Thoracic aorta (tissue), 2 donors: ENCODE data around the gene TMTC2. TPM values are rescaled to one million over a fixed set of nuclear protein-coding genes. Genes with fewer than 3 reads are reported as not detected.

Source experiments
- ATAC-seq: fragments of 150-250 bp; one replicate; pipeline ENCODE4 v1.8.0; 2017; ENCODE audit warnings: low read depth; ENCODE audit not compliant: insufficient number of reproducible peaks, low FRiP score
- DNase-seq: peaks from one replicate; pipeline ENCODE4 v3.0.0-alpha.2; 2020; ENCODE audit warnings: low spot score
- H3K27ac ChIP-seq, 2 donors: fragments of 200-600 bp; sonication (generic); 1 replicate in 1 of 2; 2 replicates in 1 of 2; pipeline ENCODE4 v1.5.1; 2016; ENCODE audit warnings: mild to moderate bottlenecking in 2 of 2, moderate library complexity in 2 of 2
- H3K27me3 ChIP-seq: fragments of 200-600 bp; sonication (generic); replicated peaks from 2 replicates; pipeline ENCODE4 v1.6.0; 2016; ENCODE audit warnings: mild to moderate bottlenecking; ENCODE audit not compliant: insufficient read depth
- H3K36me3 ChIP-seq: fragments of 200-600 bp; sonication (generic); one replicate; pipeline ENCODE4 v1.5.1; 2016
- H3K4me1 ChIP-seq, 2 donors: fragments of 200-600 bp; sonication (generic); 1 replicate in 1 of 2; 2 replicates in 1 of 2; pipeline versions ENCODE4 v1.5.1 to v1.6.0; 2016; ENCODE audit warnings: low read depth in 2 of 2, mild to moderate bottlenecking in 1 of 2; ENCODE audit not compliant: control insufficient read depth in 1 of 2
- H3K4me3 ChIP-seq: fragments of 200-600 bp; sonication (generic); 2 replicates; pipeline ENCODE4 v1.5.1; 2016; ENCODE audit warnings: mild to moderate bottlenecking
- H3K9me3 ChIP-seq: fragments of 200-600 bp; sonication (generic); 2 replicates; pipeline ENCODE4 v1.5.1; 2016
- total RNA-seq, 2 donors: library from RNA; depleted of rRNA; stranded (reverse); fragments of >200 nt; gene quantifications; one replicate each; pipeline versions ENCODE4 v1.1.0 to v1.2.3, GENCODE V29; 2016
- TF ChIP-seq, protein P1 (sequence below): fragments of 200-600 bp; sonication (generic); IDR thresholded peaks from one replicate; pipeline ENCODE4 v1.5.1; 2019; ENCODE audit warnings: antibody characterized with exemption

The TMTC2 gene
- total RNA-seq, 2 donors from 2014 or later, result 2.8 to 8.6 TPM

DNA sequence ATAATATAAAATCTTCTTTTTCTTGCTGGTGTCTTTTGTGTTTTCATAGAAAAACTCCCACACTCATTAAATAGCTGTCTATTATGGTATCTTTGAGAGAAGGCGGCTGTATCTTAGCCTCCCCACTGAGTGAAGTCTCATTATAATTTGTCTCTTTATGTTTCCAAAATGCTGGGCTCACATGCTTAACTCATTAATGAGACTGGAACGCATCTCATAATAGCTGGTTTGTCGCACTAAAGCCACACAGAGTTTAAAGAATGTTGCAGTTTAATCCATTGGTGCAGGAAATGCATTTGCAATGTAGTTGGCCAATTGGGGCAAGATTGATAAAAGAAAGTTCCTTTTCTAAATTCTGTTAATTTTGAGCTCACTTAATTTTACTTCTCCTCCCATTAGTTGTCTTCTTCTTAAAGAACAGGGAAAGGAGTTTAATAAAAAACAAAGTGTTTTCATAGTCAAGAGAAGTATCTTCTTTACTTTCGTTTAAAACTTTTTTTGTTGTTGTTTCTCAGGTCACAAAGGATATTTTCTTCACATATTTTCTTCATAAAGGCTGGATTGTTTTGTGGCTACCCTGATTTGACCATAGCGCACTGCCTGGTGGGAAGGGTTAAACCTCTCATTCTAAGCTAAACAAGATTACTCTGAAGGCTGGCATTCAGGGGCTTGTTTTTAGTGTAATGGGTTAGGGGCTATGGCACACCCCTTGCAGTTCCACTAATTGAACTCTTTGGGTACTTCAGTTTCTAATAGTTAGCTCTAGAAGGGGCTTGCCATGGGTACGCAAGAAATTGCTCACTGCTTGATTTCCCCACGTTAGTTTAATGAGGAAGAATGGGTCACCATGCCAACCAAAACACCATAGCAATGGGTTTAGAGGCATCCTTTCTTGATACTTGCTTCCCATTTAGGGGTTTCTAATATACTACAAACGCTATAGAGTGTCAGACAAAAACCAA lies 197.0 kb downstream of the TMTC2 start:
- Histone ChIP-seq H3K27me3 (no peaks in the 10 kb centered on the region), H3K36me3 (no peaks in the 10 kb centered on the region), H3K4me3 (no peak overlapping the region), H3K4me1 (peaks cover 6% of the 10 kb centered on the region in 2 donors), H3K9me3 (no peaks in the 10 kb centered on the region), H3K27ac (no peak overlapping the region)
- ATAC-seq (no peak), DNase-seq (no peak)
- TF ChIP-seq, protein P1, sequence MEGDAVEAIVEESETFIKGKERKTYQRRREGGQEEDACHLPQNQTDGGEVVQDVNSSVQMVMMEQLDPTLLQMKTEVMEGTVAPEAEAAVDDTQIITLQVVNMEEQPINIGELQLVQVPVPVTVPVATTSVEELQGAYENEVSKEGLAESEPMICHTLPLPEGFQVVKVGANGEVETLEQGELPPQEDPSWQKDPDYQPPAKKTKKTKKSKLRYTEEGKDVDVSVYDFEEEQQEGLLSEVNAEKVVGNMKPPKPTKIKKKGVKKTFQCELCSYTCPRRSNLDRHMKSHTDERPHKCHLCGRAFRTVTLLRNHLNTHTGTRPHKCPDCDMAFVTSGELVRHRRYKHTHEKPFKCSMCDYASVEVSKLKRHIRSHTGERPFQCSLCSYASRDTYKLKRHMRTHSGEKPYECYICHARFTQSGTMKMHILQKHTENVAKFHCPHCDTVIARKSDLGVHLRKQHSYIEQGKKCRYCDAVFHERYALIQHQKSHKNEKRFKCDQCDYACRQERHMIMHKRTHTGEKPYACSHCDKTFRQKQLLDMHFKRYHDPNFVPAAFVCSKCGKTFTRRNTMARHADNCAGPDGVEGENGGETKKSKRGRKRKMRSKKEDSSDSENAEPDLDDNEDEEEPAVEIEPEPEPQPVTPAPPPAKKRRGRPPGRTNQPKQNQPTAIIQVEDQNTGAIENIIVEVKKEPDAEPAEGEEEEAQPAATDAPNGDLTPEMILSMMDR, result no peak

DNA sequence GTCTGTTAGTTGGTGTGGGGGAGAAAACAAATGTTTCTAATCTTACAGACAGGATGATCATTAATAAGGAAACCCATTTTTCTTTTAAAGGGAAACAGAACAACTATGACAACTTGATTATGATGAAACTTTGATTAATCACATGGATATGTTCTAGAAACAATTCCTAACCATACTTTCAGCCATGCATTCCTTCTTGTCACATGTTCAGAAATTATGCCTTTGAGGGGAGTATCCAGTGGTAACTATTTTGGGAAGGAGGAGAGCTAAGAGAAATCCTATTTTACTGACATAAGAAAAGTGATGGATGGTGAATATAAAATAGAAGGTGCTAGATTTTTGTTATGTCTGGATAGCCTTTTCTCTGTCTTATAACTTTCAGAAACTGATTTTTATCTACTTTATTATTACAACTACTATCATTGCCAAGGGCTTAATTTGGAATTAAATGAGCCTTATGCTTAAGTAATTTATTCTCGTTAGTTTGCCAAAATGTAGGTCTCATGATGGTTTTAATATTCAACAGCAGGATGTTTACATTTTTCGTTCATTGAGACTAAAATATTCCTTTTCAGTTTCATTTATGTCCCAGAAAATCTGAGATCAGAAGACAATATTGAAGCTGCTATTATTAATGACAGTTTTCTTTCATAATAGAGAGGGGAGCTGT lies 200.1 kb downstream of the TMTC2 start:
- H3K4me1 ChIP-seq, result no peaks in the 10 kb centered on the region
- no peak overlapping the region for H3K27ac ChIP-seq
- H3K36me3 ChIP-seq, result no peaks in the 10 kb centered on the region
- no peak overlapping the region for H3K4me3 ChIP-seq
- H3K27me3 ChIP-seq, result no peaks in the 10 kb centered on the region
- no peak for ATAC-seq
- no peaks in the 10 kb centered on the region for H3K9me3 ChIP-seq
- TF ChIP-seq, protein P1, result no peak
- DNase-seq, result no peak

DNA sequence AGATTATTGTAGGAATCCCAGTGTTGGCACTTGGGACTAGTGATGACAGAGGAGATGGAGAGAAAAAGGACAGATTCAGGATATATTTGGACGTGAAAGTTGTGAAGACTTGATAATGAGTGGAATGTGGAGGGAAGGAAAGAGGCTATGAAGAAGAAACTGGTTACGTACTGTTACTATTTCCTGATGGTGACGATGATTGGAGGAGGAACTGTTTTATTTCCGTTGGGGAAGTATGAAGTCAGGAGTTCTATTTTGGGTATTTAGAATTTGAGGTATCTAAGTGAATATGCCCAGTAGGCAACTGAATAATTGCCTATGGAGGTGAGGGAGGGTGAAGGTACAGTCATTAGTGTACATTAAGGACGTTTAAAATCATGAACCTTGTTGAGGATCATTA lies 207.2 kb downstream of the TMTC2 start:
- Histone ChIP-seq H3K36me3 (no peaks in the 10 kb centered on the region), H3K9me3 (no peaks in the 10 kb centered on the region), H3K4me1 (no peaks in the 10 kb centered on the region), H3K27ac (no peak overlapping the region), H3K4me3 (no peak overlapping the region), H3K27me3 (no peaks in the 10 kb centered on the region)
- ATAC-seq (no peak), DNase-seq (no peak)
- TF ChIP-seq, protein P1, result no peak

DNA sequence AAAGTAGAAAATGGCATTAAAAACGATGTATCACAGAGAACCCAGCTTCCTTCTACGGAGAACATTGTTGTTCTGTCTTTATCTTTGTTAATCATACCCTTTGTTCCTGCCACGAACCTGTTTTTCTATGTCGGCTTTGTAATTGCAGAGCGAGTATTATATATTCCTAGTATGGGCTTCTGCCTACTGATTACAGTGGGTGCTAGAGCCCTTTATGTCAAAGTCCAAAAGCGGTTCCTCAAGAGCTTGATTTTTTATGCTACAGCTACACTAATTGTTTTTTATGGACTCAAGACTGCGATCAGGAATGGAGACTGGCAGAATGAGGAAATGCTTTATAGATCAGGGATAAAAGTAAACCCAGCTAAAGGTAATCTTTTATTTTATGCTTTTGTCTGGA lies 209.6 kb downstream of the TMTC2 start:
- Histone ChIP-seq H3K27me3 (no peaks in the 10 kb centered on the region), H3K4me1 (no peaks in the 10 kb centered on the region), H3K36me3 (no peaks in the 10 kb centered on the region), H3K27ac (no peak overlapping the region), H3K9me3 (no peaks in the 10 kb centered on the region), H3K4me3 (no peak overlapping the region)
- TF ChIP-seq, protein P1, result no peak
- ATAC-seq (no peak), DNase-seq (no peak)

DNA sequence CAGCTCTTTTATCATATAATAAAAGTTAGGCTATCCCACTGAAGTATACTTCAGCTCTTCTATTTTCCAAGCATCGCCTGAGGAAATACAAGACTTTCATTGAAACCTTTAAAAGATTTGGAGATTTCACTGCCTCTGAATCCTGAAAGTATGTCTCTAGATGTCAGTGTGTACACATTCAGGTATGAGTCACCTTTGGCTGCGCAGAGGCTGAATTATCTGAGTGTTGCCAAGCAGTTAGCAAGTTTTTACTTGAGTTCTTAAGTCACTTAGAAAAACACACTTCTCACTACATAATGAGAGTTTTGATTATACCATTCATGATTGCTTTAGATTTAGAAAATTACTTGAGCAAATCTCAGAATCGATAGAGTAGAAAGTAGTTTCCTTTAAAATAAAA lies 210.3 kb downstream of the TMTC2 start:
- DNase-seq (no peak), ATAC-seq (no peak)
- Histone ChIP-seq H3K36me3 (no peaks in the 10 kb centered on the region), H3K9me3 (no peaks in the 10 kb centered on the region), H3K4me1 (no peaks in the 10 kb centered on the region), H3K4me3 (no peak overlapping the region), H3K27ac (no peak overlapping the region), H3K27me3 (no peaks in the 10 kb centered on the region)
- TF ChIP-seq, protein P1, result no peak
